Caco-2 (cell line): Measurements from ENCODE around the gene FABP1. TPM values are rescaled to one million over a fixed set of nuclear protein-coding genes. Genes with fewer than 3 reads are reported as not detected.

Experiments
- BruUV-seq: library from RNA; stranded (reverse); fragments of 400-500 nt; replicated peaks from 2 replicates; lab custom pipeline; 2021; lab: Mats Ljungman, UMichigan
- CTCF ChIA-PET: fragments of 300-600 bp; sonication (Branson Sonifier 250); formaldehyde crosslinking; loops from one replicate; lab custom pipeline; 2022; ENCODE audit warnings: antibody characterized with exemption; lab: Charles Lee
- POLR2A ChIA-PET: fragments of 300-600 bp; sonication (Branson Sonifier 250); formaldehyde crosslinking; loops from one replicate; lab custom pipeline; 2022; ENCODE audit warnings: antibody characterized with exemption; lab: Charles Lee
- DNase-seq, 2 experiments: peaks; one replicate each; pipeline versions ENCODE4 v3.0.0 to v3.0.0-alpha.2; 2020 to 2022
- H3K27me3 ChIP-seq: replicated peaks from 2 replicates; pipeline ENCODE4 v1.6.0; 2011; ENCODE audit warnings: low read length; ENCODE audit not compliant: control insufficient read depth, insufficient read depth
- H3K36me3 ChIP-seq: 2 replicates; pipeline ENCODE4 v1.5.1; 2011; ENCODE audit warnings: low read length; ENCODE audit not compliant: control insufficient read depth, insufficient read depth
- H3K4me1 ChIP-seq: fragments of 250-450 bp; sonication (Bioruptor Pico); 2 replicates; pipeline ENCODE4 v1.5.1; 2020; ENCODE audit warnings: mild to moderate bottlenecking
- H3K4me3 ChIP-seq: 2 replicates; pipeline ENCODE4 v1.5.1; 2011; ENCODE audit warnings: low read depth, mild to moderate bottlenecking, control low read depth, low read length
- H3K9me3 ChIP-seq: fragments of 250-450 bp; sonication (Bioruptor Pico); 2 replicates; pipeline ENCODE4 v1.5.1; 2020; ENCODE audit warnings: mild to moderate bottlenecking, moderate library complexity
- H3K27ac Mint-ChIP-seq: one replicate; pipeline ENCODE4 v1.8.0; 2022; ENCODE audit warnings: mixed read lengths; ENCODE audit not compliant: unreplicated experiment
- H3K27me3 Mint-ChIP-seq: one replicate; pipeline ENCODE4 v1.8.0; 2022; ENCODE audit warnings: mixed read lengths; ENCODE audit not compliant: insufficient read depth, unreplicated experiment
- H3K36me3 Mint-ChIP-seq: one replicate; pipeline ENCODE4 v1.8.0; 2022; ENCODE audit warnings: mild to moderate bottlenecking, mixed read lengths; ENCODE audit not compliant: insufficient read depth, unreplicated experiment
- H3K4me1 Mint-ChIP-seq: one replicate; pipeline ENCODE4 v1.8.0; 2022; ENCODE audit warnings: low read depth, mixed read lengths; ENCODE audit not compliant: unreplicated experiment
- H3K4me3 Mint-ChIP-seq: one replicate; pipeline ENCODE4 v1.8.0; 2022; ENCODE audit warnings: mild to moderate bottlenecking, moderate library complexity, mixed read lengths; ENCODE audit not compliant: unreplicated experiment
- H3K9me3 Mint-ChIP-seq: one replicate; pipeline ENCODE4 v1.8.0; 2022; ENCODE audit warnings: mixed read lengths; ENCODE audit not compliant: unreplicated experiment
- CTCF ChIP-seq, 2 experiments: fragments of 200-600 bp in 1 of 2; IDR thresholded peaks; 1 replicate in 1 of 2; 2 replicates in 1 of 2; pipeline versions ENCODE4 v1.5.1 to v1.8.0; 2011 to 2022; ENCODE audit warnings: antibody characterized with exemption in 1 of 2, control low read depth in 1 of 2, inconsistent platforms in 1 of 2, low read depth in 1 of 2, low read length in 1 of 2, mild to moderate bottlenecking in 1 of 2, moderate library complexity in 1 of 2; ENCODE audit not compliant: insufficient read depth in 1 of 2, severe bottlenecking in 1 of 2, unreplicated experiment in 1 of 2
- intact Hi-C: fragments of 100-400 bp; cut with micrococcal nuclease; formaldehyde crosslinking; loops from one replicate; pipeline ENCODE4 v1.10.0; 2022; ENCODE audit not compliant: unreplicated experiment
- total RNA-seq: library from RNA; stranded (reverse); gene quantifications from 2 replicates; pipeline ENCODE4 v1.2.3, GENCODE V29; 2022

FABP1 gene
- total RNA-seq, 1 experiment from 2014 or later: 44.5 TPM

DNA sequence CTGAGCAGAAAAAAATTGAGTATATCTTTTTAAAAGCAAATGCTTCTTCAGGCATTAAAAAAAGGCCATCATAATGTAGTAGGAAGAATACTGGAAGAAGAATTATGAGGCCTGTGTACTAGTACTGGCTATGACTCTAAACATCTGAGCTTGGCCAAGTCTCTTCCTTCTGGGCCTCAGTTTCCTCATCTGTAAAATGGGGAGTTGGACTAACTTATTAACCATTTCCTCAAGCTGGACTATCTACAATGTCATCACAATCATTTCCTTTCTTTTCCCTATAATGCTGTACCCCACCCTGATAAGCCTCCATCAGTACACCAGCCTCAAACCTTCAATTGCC lies 29.3 kb downstream of the FABP1 start:
- intact Hi-C loops: no loop called here
- no peaks in the 10 kb centered on the region for H3K36me3 Mint-ChIP-seq

GRCh38 chr2:88097891-88098557 lies 29.8 kb downstream of the FABP1 start:
- no peak overlapping the region for H3K4me3 ChIP-seq
- H3K27me3 ChIP-seq: no peaks in the 10 kb centered on the region
- BruUV-seq: no TSS peak
- H3K27ac Mint-ChIP-seq: no peak overlapping the region
- CTCF ChIA-PET: interaction anchor here (2.7 kb wide), 1 partner anchor 37 kb away, joined by 7 read pairs; no protein-coding TSS in a partner anchor
- no peaks in the 10 kb centered on the region for H3K27me3 Mint-ChIP-seq
- no peaks in the 10 kb centered on the region for H3K36me3 ChIP-seq
- H3K9me3 ChIP-seq: no peaks in the 10 kb centered on the region
- POLR2A ChIA-PET: no interaction called here
- H3K4me1 ChIP-seq: no peaks in the 10 kb centered on the region
- no peaks in the 10 kb centered on the region for H3K4me1 Mint-ChIP-seq
- H3K9me3 Mint-ChIP-seq: no peaks in the 10 kb centered on the region
- DNase-seq: no peak
- H3K36me3 Mint-ChIP-seq: no peaks in the 10 kb centered on the region
- no peak overlapping the region for H3K4me3 Mint-ChIP-seq
- no peak for TF ChIP-seq CTCF (IDR thresholded peaks at IDR 0.05; ENCODE audit: insufficient read depth in 1 of 2, low read depth in 1 of 2, low read length in 1 of 2, severe bottlenecking in 1 of 2, unreplicated experiment in 1 of 2)
- intact Hi-C loops: no loop called here

More for the DNA sequence above, 29.3 kb downstream of the FABP1 start:
- ChIA-PET POLR2A (no interaction called here), CTCF (no interaction called here)
- DNase-seq: no peak
- TF ChIP-seq CTCF (IDR thresholded peaks at IDR 0.05; ENCODE audit: insufficient read depth in 1 of 2, low read depth in 1 of 2, low read length in 1 of 2, severe bottlenecking in 1 of 2, unreplicated experiment in 1 of 2): no peak
- Histone ChIP-seq H3K4me1 (no peaks in the 10 kb centered on the region), H3K27me3 (no peaks in the 10 kb centered on the region), H3K36me3 (no peaks in the 10 kb centered on the region), H3K4me3 (no peak overlapping the region), H3K9me3 (no peaks in the 10 kb centered on the region)
- no peak overlapping the region for H3K27ac Mint-ChIP-seq
- no TSS peak for BruUV-seq
- no peaks in the 10 kb centered on the region for H3K27me3 Mint-ChIP-seq
- no peak overlapping the region for H3K4me3 Mint-ChIP-seq
- H3K9me3 Mint-ChIP-seq: no peaks in the 10 kb centered on the region
- H3K4me1 Mint-ChIP-seq: no peaks in the 10 kb centered on the region

DNA sequence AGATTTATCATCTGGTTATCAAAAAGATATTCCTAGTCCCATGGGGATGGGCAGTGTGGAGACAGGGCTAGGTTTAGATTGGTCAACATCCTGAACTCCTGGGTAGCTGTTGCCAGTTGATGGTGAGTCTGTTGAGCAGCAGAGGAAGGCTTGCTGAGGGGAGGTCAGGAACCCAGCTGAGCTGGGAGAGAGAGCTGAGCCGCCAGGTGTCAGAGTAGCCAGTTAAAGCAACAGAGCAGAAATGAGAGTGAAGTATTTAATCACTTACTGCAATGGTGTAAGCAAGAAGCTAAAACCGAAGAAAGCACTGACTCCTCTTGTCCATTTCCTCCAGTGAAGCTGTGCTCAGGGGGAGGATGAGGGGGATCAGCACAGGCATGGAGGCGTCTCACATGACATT lies 30.7 kb downstream of the FABP1 start:
- no peak for TF ChIP-seq CTCF (IDR thresholded peaks at IDR 0.05; ENCODE audit: insufficient read depth in 1 of 2, low read depth in 1 of 2, low read length in 1 of 2, severe bottlenecking in 1 of 2, unreplicated experiment in 1 of 2)
- no peaks in the 10 kb centered on the region for H3K36me3 ChIP-seq
- no peak overlapping the region for H3K4me3 ChIP-seq
- H3K9me3 ChIP-seq: no peaks in the 10 kb centered on the region
- H3K4me3 Mint-ChIP-seq: no peak overlapping the region
- H3K27me3 ChIP-seq: no peaks in the 10 kb centered on the region
- CTCF ChIA-PET: interaction anchor here (2.7 kb wide), 1 partner anchor 36 kb away, joined by 7 read pairs; no protein-coding TSS in a partner anchor
- POLR2A ChIA-PET: no interaction called here
- H3K4me1 ChIP-seq: no peaks in the 10 kb centered on the region
- BruUV-seq: no TSS peak
- H3K36me3 Mint-ChIP-seq: no peaks in the 10 kb centered on the region
- peak overlapping the region; percentile 2 for H3K27ac Mint-ChIP-seq
- H3K4me1 Mint-ChIP-seq: no peaks in the 10 kb centered on the region
- H3K9me3 Mint-ChIP-seq: no peaks in the 10 kb centered on the region
- DNase-seq: no peak
- H3K27me3 Mint-ChIP-seq: no peaks in the 10 kb centered on the region
- intact Hi-C loops: no loop called here
